NCI-H526 (cell line): ENCODE measurements around the gene ABHD1.

Source experiments
- DNase-seq, 2 experiments: peaks; one replicate each; lab custom pipeline; 2025; lab: John Stamatoyannopoulos, UW

ABHD1 gene

GRCh38 chr2:27086724-27087593, 36.7 kb upstream of the ABHD1 start, which contains the start of gene KHK:
Gene KHK (plus strand): TSS chr2:27086772. CDS start chr2:27087260, 488 bp downstream.
- peak; percentile 37 to 80 for DNase-seq

- DNase-seq = no peak
Observed at GRCh38 chr2:27087823-27088410, 35.7 kb upstream of the ABHD1 start.

DNA sequence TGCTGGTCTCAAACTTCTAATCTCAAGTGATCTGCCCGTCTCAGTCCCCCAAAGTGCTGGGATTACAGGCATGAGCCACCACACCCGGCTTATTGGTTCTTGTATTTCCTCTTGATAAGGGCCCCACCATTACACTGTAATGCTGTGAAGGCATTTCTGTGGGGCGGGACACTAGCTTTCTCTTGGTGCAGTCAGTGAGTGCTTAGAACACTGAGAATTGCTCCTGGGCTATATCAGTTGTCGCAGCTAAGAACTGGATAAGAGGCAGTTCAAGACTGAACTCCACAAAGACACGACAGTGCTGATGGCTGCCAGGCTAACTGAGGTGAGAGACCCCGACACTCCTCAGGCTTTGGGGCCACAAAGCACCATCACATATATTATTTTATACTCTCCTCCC, 35.0 kb upstream of the ABHD1 start:
- DNase-seq = no peak

DNA sequence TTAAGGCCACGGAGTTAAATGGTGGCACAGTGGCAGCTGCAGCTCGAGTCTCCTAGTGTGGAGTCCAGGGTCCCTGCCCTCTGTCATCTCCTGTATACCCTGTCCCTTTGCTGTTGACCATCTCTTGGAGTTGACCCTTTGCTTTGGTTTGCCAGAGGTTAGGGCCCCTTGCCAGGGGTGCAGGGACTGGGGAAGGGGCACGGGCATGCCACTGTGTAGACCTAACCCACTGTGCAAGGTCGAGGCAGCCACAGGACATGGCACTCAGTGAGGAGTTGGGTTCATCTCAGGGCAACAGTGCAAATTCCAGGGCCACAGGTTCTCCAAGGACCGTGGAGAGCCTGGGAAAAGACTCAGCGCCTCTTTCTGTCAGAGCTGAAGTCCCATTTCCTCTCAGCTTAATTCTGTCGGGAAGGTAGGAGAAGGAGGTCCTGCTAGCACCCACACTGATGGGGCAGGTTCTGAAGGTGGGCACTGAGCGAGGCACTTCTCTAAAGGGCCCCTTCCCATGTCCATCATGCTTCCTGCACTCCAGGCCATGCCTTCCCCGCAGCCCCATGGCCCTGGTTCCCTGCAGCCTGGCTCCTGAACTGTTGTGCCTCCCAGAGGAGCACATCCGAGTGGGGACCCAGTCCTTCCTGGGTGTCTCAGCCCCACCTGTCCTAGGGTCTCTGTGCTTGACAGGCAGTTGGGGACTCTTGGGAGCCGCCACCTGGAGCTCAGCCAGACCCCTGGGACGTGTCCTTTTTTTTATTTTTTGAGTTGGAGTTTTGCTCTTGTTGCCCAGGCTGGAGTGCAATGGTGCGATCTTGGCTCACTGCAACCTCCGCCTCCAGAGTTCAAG, 34.3 kb upstream of the ABHD1 start:
- no peak for DNase-seq

- DNase-seq = no peak
Observed at GRCh38 chr2:27091746-27092695, 31.6 kb upstream of the ABHD1 start.

DNA sequence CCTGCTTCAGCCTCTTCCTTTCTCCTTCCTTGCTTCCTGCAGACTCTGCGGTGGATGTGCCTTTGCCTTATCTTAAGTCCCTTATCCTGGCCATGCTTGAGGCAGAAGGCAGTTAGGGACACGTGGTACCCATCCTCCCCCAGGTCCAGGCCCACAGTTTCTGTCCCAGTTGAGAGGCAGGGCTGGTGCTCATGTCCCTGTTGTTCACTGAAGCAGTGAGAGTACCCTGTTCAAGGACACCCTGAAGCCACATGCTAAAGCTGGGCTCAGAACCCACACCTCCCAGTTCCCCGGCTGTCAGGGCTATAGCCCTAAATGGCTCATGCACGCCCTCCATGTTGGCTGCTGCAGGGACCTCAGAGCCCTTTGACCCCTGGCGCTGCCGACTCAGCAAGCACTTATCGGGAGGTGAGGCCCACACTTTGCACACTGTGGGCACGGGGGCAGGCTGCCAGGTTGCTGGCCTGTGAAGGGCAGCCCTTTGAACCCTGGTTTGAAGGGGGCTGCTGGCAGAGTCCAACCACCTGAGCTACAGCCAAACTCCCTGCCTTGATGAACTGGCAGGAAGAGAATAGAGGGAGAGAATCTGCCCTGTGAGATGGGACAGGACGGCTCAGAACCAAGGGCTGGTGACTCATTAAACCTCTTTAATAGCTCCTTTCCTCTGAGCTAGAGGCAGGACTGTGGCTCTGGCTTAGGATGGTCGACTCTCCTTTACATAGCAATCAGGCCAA, 30.8 kb upstream of the ABHD1 start:
- no peak for DNase-seq

- DNase-seq = no peak
Observed at GRCh38 chr2:27093430-27094352, 29.9 kb upstream of the ABHD1 start.

- DNase-seq = no peak
Observed at GRCh38 chr2:27094353-27094984, 29.1 kb upstream of the ABHD1 start.

- DNase-seq = no peak
Observed at GRCh38 chr2:27095427-27095744, 28.2 kb upstream of the ABHD1 start.

DNA sequence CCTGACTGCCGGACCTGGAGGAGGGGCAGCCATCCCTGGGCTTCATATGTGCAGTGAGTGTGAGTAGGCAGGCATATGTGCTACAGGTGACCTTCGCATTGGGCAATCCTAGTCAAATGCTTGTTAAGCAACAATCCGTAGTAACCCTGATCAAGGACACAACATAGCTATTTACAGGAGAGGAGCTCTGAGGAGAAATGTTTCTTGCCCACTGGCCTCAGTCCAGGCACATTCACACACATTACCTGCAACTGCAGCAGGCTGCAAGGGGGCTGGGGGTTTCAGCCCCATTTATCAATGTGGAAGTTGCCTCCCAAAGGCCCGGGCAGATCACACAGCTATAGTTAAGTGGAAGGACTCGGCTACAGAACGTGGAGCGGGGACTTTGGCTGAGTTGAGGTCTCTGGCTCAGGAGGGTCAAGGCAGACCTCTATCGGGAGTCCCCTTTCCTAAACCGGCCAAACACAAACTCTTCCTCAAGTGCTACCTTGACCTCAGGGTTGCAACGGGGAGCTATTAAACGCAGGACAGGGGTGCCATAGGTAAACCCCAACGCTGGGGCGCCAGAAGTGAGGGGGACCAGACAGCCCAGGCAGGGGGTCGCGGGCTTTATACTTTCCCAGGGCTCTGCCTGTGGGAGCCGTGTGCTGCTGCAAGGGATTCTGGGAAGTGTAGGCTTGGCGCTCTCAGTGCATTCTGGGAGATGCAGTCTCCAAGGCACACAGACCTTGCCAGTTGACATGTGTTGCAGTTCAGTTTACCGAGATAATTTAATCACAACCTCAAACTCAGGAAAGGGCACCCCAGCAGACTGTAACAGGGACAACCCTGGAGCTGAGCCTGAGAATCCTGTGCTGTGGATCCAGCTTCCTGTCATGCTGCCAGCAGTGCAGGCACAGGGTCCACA, 27.6 kb upstream of the ABHD1 start:
- DNase-seq = peak in 1 of 2 experiments; percentile 68

GRCh38 chr2:27096748-27097297, 26.8 kb upstream of the ABHD1 start:
- no peak for DNase-seq

- no peak for DNase-seq
Observed at GRCh38 chr2:27097341-27097740, 26.3 kb upstream of the ABHD1 start.

GRCh38 chr2:27099334-27099955, 24.2 kb upstream of the ABHD1 start:
- no peak for DNase-seq

DNA sequence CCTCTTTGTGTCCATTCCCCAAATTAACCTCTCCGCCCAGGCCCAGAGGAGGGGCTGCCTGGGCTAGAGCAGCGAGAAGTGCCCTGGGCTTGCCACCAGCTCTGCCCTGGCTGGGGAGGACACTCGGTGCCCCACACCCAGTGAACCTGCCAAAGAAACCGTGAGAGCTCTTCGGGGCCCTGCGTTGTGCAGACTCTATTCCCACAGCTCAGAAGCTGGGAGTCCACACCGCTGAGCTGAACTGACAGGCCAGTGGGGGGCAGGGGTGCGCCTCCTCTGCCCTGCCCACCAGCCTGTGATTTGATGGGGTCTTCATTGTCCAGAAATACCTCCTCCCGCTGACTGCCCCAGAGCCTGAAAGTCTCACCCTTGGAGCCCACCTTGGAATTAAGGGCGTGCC, 23.6 kb upstream of the ABHD1 start:
- DNase-seq = no peak

GRCh38 chr2:27102329-27102728, 21.3 kb upstream of the ABHD1 start:
- no peak for DNase-seq

GRCh38 chr2:27105981-27106380, 17.6 kb upstream of the ABHD1 start:
- DNase-seq = no peak

- no peak for DNase-seq
Observed at GRCh38 chr2:27108221-27108620, 15.4 kb upstream of the ABHD1 start.
